ENCODE results near the gene TM9SF1. TPM values are rescaled to one million over a fixed set of nuclear protein-coding genes. Genes with fewer than 3 reads are reported as not detected.
A peak's percentile ranks its signal among the peaks of the same experiment; 100 is the strongest.

Gene TM9SF1, protein sequence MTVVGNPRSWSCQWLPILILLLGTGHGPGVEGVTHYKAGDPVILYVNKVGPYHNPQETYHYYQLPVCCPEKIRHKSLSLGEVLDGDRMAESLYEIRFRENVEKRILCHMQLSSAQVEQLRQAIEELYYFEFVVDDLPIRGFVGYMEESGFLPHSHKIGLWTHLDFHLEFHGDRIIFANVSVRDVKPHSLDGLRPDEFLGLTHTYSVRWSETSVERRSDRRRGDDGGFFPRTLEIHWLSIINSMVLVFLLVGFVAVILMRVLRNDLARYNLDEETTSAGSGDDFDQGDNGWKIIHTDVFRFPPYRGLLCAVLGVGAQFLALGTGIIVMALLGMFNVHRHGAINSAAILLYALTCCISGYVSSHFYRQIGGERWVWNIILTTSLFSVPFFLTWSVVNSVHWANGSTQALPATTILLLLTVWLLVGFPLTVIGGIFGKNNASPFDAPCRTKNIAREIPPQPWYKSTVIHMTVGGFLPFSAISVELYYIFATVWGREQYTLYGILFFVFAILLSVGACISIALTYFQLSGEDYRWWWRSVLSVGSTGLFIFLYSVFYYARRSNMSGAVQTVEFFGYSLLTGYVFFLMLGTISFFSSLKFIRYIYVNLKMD
- 61.6 TPM for polyA plus RNA-seq (2013, experiment 1 of 2)
- 61.9 TPM for polyA plus RNA-seq (2013, experiment 2 of 2)

DNA sequence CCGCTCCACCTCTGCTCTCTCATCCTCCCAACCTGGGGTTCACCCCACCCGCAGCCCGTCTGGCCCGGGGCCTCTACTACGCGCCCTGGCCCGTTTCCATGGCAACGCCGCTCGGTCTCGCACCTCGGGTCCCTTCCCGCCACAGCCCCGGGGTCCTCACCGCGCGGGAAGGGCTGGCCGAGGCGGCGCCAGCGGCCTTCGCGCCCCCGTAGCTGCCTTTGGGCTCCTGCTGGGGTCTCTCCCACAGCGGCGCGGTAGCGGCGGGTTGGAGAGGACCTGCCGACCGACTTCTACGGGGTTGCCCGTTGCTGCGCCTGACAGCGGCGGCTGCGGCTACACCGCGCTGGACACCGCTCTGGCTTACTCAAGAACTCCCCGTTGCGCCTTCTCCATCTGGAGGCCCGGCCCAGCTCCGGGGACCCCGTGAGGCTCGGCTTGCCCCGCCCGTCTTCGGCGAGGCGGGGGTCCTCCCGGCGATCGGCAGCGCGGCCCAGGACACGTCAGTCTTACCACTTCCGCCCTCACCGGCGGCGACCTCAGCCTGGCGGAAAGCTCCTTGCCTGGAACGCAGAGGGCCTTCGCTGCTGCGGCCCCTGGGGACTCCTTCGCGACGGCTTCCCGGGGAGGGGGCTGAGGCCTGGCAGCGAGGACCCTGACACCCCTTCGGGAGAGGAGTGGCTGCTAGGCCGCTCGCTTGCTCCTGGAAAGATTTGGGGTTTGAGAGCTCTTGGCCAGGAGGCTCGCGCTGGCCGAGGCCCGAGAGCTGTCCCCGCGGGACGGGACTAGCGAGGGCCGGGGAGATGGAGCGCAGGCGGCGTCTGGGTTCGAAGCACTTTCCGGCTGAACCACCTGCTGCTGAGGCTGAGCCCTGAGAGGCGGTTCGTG, at the start of gene TM9SF1:
Gene TM9SF1 (minus strand): TSS at position 256 of the 885 bp plus-strand sequence. CDS start 422 bp downstream, outside the sequence.
- Histone ChIP-seq H2AFZ (ENCODE audit: low read depth, low read length) (peak within 1 kb of the TSS; percentile 83), H3K27me3 (ENCODE audit: control insufficient read depth in 1 of 2, insufficient read depth in 1 of 2, low read length in 2 of 2) (no peaks in the 10 kb centered on the region), H3K4me3 (ENCODE audit: insufficient read depth in 1 of 2, low read depth in 1 of 2, low read length in 2 of 2) (peak within 1 kb of the TSS; percentile 82 to 94), H2BK12ac (ENCODE audit: low read length in 2 of 2) (peak within 1 kb of the TSS; percentile 21 to 59), H3K14ac (ENCODE audit: low read length in 2 of 2) (peak within 1 kb of the TSS in 1 of 2 experiments; percentile 93), H3K79me1 (replicated peaks; ENCODE audit: low read length, poor library complexity, severe bottlenecking) (peaks cover 30% of the 10 kb centered on the region), H3K9ac (ENCODE audit: low read length) (peak within 1 kb of the TSS; percentile 100), H2AK5ac (ENCODE audit: low read length, severe bottlenecking) (peak within 1 kb of the TSS; percentile 29), H3K27ac (ENCODE audit: low read length, poor library complexity, severe bottlenecking) (peak within 1 kb of the TSS; percentile 86), H2BK15ac (ENCODE audit: low read depth, poor library complexity, severe bottlenecking) (peak within 1 kb of the TSS; percentile 93), H3K23ac (ENCODE audit: low read length in 2 of 2) (no peak within 1 kb of the TSS), H4K91ac (ENCODE audit: low read length) (peak within 1 kb of the TSS; percentile 99), H3K4me1 (ENCODE audit: control insufficient read depth, insufficient read depth, low read depth, low read length) (peaks cover 9% of the 10 kb centered on the region), H3K4me2 (ENCODE audit: low read length, poor library complexity, severe bottlenecking) (peak within 1 kb of the TSS; percentile 68), H3K9me3 (ENCODE audit: control insufficient read depth, low read length) (no peaks in the 10 kb centered on the region), H2BK5ac (ENCODE audit: low read depth, low read length, poor library complexity, severe bottlenecking) (peak within 1 kb of the TSS; percentile 91), H3K36me3 (ENCODE audit: control insufficient read depth in 1 of 2, insufficient read depth in 2 of 2, low read depth in 1 of 2, low read length in 2 of 2) (peaks cover 23 to 35% of the 10 kb centered on the region in 2 experiments), H4K8ac (ENCODE audit: low read length) (peak within 1 kb of the TSS; percentile 90), H2BK120ac (ENCODE audit: low read depth, low read length) (peak within 1 kb of the TSS; percentile 94), H3K18ac (ENCODE audit: low read depth in 1 of 2, low read length in 2 of 2) (peak within 1 kb of the TSS; percentile 98 to 99), H3K4ac (ENCODE audit: low read depth in 1 of 2, low read length in 2 of 2) (peak within 1 kb of the TSS; percentile 95 to 98)
- peak; percentile 91 for DNase-seq
- WGBS, result under 1% methylated on average over 77 of the region's 89 CpGs

DNA sequence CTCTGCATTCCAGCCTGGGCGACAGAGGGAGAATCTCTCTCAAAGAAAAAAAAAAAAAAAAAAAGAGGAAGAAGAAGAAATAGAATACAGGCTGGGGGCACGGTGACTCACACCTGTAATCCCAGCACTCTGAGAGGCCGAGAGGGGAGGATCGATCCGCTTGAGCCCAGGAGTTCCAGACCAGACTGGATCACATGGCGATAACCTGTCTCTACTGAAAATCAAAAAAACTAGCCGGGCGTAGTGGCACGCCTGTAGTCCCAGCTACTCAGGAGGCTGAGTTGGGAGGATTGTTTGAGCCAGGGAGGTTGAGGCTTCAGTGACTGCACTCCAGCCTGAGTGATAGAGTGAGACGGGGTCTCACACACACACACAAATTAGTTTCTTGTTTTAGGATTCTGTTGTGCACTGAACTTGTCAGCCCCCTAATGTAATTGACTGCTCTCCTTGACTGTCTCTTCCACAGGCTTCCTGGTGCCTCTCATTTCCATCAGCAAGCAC, 48.1 kb upstream of the TM9SF1 start:
- H3K9me3 ChIP-seq (ENCODE audit: control insufficient read depth, low read length), result no peaks in the 10 kb centered on the region
- peak overlapping the region; percentile 91 for H3K9ac ChIP-seq (ENCODE audit: low read length)
- H3K79me1 ChIP-seq (replicated peaks; ENCODE audit: low read length, poor library complexity, severe bottlenecking), result peaks cover 11% of the 10 kb centered on the region
- peak overlapping the region in 1 of 2 experiments; percentile 59 for H3K4ac ChIP-seq (ENCODE audit: low read depth in 1 of 2, low read length in 2 of 2)
- H3K18ac ChIP-seq (ENCODE audit: low read depth in 1 of 2, low read length in 2 of 2), result peak overlapping the region in 1 of 2 experiments; percentile 32
- no peak overlapping the region for H4K91ac ChIP-seq (ENCODE audit: low read length)
- no peak for DNase-seq
- H3K4me1 ChIP-seq (ENCODE audit: control insufficient read depth, insufficient read depth, low read depth, low read length), result peaks cover 15% of the 10 kb centered on the region
- H3K14ac ChIP-seq (ENCODE audit: low read length in 2 of 2), result no peak overlapping the region
- H4K8ac ChIP-seq (ENCODE audit: low read length), result peak overlapping the region; percentile 86
- no peaks in the 10 kb centered on the region for H3K27me3 ChIP-seq (ENCODE audit: control insufficient read depth in 1 of 2, insufficient read depth in 1 of 2, low read length in 2 of 2)
- H2AK5ac ChIP-seq (ENCODE audit: low read length, severe bottlenecking), result peak overlapping the region; percentile 61
- H2BK12ac ChIP-seq (ENCODE audit: low read length in 2 of 2), result peak overlapping the region in 1 of 2 experiments; percentile 67
- H3K27ac ChIP-seq (ENCODE audit: low read length, poor library complexity, severe bottlenecking), result peak overlapping the region; percentile 100
- H2AFZ ChIP-seq (ENCODE audit: low read depth, low read length), result no peak overlapping the region
- H3K36me3 ChIP-seq (ENCODE audit: control insufficient read depth in 1 of 2, insufficient read depth in 2 of 2, low read depth in 1 of 2, low read length in 2 of 2), result peaks cover 19 to 28% of the 10 kb centered on the region in 2 experiments
- peak overlapping the region; percentile 89 for H3K4me2 ChIP-seq (ENCODE audit: low read length, poor library complexity, severe bottlenecking)
- H2BK5ac ChIP-seq (ENCODE audit: low read depth, low read length, poor library complexity, severe bottlenecking), result no peak overlapping the region
- 63% methylated on average over 6 of the region's 10 CpGs for WGBS
- peak overlapping the region in 1 of 2 experiments; percentile 97 for H3K4me3 ChIP-seq (ENCODE audit: insufficient read depth in 1 of 2, low read depth in 1 of 2, low read length in 2 of 2)
- no peak overlapping the region for H2BK15ac ChIP-seq (ENCODE audit: low read depth, poor library complexity, severe bottlenecking)
- H3K23ac ChIP-seq (ENCODE audit: low read length in 2 of 2), result no peak overlapping the region
- no peak overlapping the region for H2BK120ac ChIP-seq (ENCODE audit: low read depth, low read length)

DNA sequence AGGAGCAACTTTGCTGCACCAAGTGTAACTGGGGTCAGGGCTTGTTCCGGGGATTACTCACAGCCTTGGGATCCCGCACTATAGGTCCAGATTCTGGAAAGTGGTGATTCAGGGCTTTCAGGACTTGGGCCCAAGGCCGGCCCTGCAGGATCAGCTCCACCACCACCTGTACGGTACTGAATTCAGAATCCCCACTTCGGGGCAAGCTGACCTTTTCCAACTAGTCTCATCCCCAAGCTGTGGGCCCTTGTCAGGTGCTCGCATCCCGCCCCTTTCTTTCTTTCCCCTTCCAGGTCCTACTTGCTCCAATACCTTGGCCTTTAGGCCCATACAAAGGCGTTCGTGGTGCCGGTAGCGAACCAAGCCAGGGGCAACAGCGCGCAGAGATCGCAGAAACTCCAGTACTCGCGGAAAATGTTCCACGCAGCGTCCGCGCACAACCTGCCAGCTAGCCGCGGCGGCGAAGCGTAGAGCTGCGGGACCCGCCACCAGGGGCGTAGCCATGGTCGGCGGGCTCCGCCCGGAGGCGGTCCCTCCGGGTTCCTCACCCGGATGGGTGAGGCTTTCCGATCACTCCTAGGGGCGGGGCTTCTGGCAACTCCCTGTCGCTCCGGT, 46.7 kb upstream of the TM9SF1 start:
- 2% methylated on average over 38 of the region's 39 CpGs for WGBS
- H2BK12ac ChIP-seq (ENCODE audit: low read length in 2 of 2), result peak overlapping the region; percentile 59 to 61

More for the DNA sequence above, 46.7 kb upstream of the TM9SF1 start:
- Histone ChIP-seq H3K79me1 (replicated peaks; ENCODE audit: low read length, poor library complexity, severe bottlenecking) (peaks cover 21% of the 10 kb centered on the region), H3K27me3 (ENCODE audit: control insufficient read depth in 1 of 2, insufficient read depth in 1 of 2, low read length in 2 of 2) (no peaks in the 10 kb centered on the region), H3K27ac (ENCODE audit: low read length, poor library complexity, severe bottlenecking) (peak overlapping the region; percentile 100), H3K23ac (ENCODE audit: low read length in 2 of 2) (peak overlapping the region in 1 of 2 experiments; percentile 82), H3K4ac (ENCODE audit: low read depth in 1 of 2, low read length in 2 of 2) (peak overlapping the region; percentile 90 to 96), H2AK5ac (ENCODE audit: low read length, severe bottlenecking) (peak overlapping the region; percentile 77), H3K14ac (ENCODE audit: low read length in 2 of 2) (peak overlapping the region in 1 of 2 experiments; percentile 96), H3K36me3 (ENCODE audit: control insufficient read depth in 1 of 2, insufficient read depth in 2 of 2, low read depth in 1 of 2, low read length in 2 of 2) (peaks cover 32 to 43% of the 10 kb centered on the region in 2 experiments), H4K8ac (ENCODE audit: low read length) (peak overlapping the region; percentile 95), H3K4me2 (ENCODE audit: low read length, poor library complexity, severe bottlenecking) (peak overlapping the region; percentile 94), H2BK5ac (ENCODE audit: low read depth, low read length, poor library complexity, severe bottlenecking) (peak overlapping the region; percentile 99), H3K9me3 (ENCODE audit: control insufficient read depth, low read length) (no peaks in the 10 kb centered on the region), H4K91ac (ENCODE audit: low read length) (peak overlapping the region; percentile 72), H3K18ac (ENCODE audit: low read depth in 1 of 2, low read length in 2 of 2) (peak overlapping the region; percentile 94), H2BK15ac (ENCODE audit: low read depth, poor library complexity, severe bottlenecking) (peak overlapping the region; percentile 94), H3K4me3 (ENCODE audit: insufficient read depth in 1 of 2, low read depth in 1 of 2, low read length in 2 of 2) (peak overlapping the region; percentile 88 to 97), H3K4me1 (ENCODE audit: control insufficient read depth, insufficient read depth, low read depth, low read length) (peaks cover 18% of the 10 kb centered on the region), H2AFZ (ENCODE audit: low read depth, low read length) (peak overlapping the region; percentile 80), H3K9ac (ENCODE audit: low read length) (peak overlapping the region; percentile 91), H2BK120ac (ENCODE audit: low read depth, low read length) (peak overlapping the region; percentile 90)
- DNase-seq, result peak; percentile 97

Data from mesenchymal stem cell (in vitro differentiated cells and primary cell).